H9 (cell line): Measurements from ENCODE around the gene PRKAR1A. TPM values are rescaled to one million over a fixed set of nuclear protein-coding genes. Genes with fewer than 3 reads are reported as not detected.

Source experiments
- DNase-seq: peaks from one replicate; pipeline ENCODE4 v3.0.0-alpha.2; 2017
- H2AFZ ChIP-seq: one replicate; pipeline ENCODE4 v1.6.1; 2013; ENCODE audit warnings: mild to moderate bottlenecking, low read length, control low read depth, moderate library complexity
- H2AK5ac ChIP-seq: 2 replicates; pipeline ENCODE4 v1.6.1; 2013; ENCODE audit warnings: low read length, control low read depth, mixed read lengths; ENCODE audit not compliant: insufficient read length
- H2BK120ac ChIP-seq: one replicate; pipeline ENCODE4 v1.6.1; 2013; ENCODE audit warnings: low read depth, mild to moderate bottlenecking, low read length, control low read depth, inconsistent platforms; ENCODE audit not compliant: poor library complexity, severe bottlenecking
- H2BK12ac ChIP-seq: 2 replicates; pipeline ENCODE4 v1.6.1; 2013; ENCODE audit warnings: low read length, control low read depth, mixed read lengths, low read depth; ENCODE audit not compliant: insufficient read length
- H2BK15ac ChIP-seq: 2 replicates; pipeline ENCODE4 v1.6.1; 2013; ENCODE audit warnings: low read depth, low read length, control low read depth
- H2BK20ac ChIP-seq: one replicate; pipeline ENCODE4 v1.6.1; 2013; ENCODE audit warnings: low read depth, mild to moderate bottlenecking, low read length, control low read depth, inconsistent platforms; ENCODE audit not compliant: poor library complexity, severe bottlenecking
- H2BK5ac ChIP-seq: 2 replicates; pipeline ENCODE4 v1.6.1; 2013; ENCODE audit warnings: low read length, control low read depth, mixed read lengths; ENCODE audit not compliant: insufficient read length
- H3K14ac ChIP-seq: 2 replicates; pipeline ENCODE4 v1.6.1; 2013; ENCODE audit warnings: low read length, control low read depth; ENCODE audit not compliant: insufficient read depth
- H3K18ac ChIP-seq: 2 replicates; pipeline ENCODE4 v1.6.1; 2013; ENCODE audit warnings: low read depth, mild to moderate bottlenecking, mixed read lengths, low read length, control low read depth; ENCODE audit not compliant: insufficient read length
- H3K23ac ChIP-seq: 2 replicates; pipeline ENCODE4 v1.6.1; 2013; ENCODE audit warnings: low read length, control low read depth, mixed read lengths, low read depth; ENCODE audit not compliant: insufficient read length
- H3K23me2 ChIP-seq: 2 replicates; pipeline ENCODE4 v1.6.1; 2013; ENCODE audit warnings: low read depth, mild to moderate bottlenecking, mixed read lengths, low read length, control low read depth; ENCODE audit not compliant: insufficient read length, poor library complexity, severe bottlenecking
- H3K27ac ChIP-seq: 2 replicates; pipeline ENCODE4 v1.5.1; 2013; ENCODE audit warnings: low read length, control low read depth, mixed read lengths, low read depth; ENCODE audit not compliant: insufficient read length
- H3K27me3 ChIP-seq: 2 replicates; pipeline ENCODE4 v1.6.1; 2013; ENCODE audit warnings: low read length, control low read depth, inconsistent platforms; ENCODE audit not compliant: insufficient read depth
- H3K4ac ChIP-seq: 2 replicates; pipeline ENCODE4 v1.6.1; 2013; ENCODE audit warnings: low read depth, mild to moderate bottlenecking, control low read depth, inconsistent platforms, low read length, moderate library complexity
- H3K4me1 ChIP-seq: 2 replicates; pipeline ENCODE4 v1.6.1; 2013; ENCODE audit warnings: low read length, control low read depth, inconsistent platforms; ENCODE audit not compliant: insufficient read depth
- H3K4me2 ChIP-seq: 2 replicates; pipeline ENCODE4 v1.6.1; 2013; ENCODE audit warnings: low read length, control low read depth, mixed read lengths; ENCODE audit not compliant: insufficient read length, insufficient read depth
- H3K56ac ChIP-seq: 2 replicates; pipeline ENCODE4 v1.6.1; 2013; ENCODE audit warnings: low read depth, mild to moderate bottlenecking, mixed read lengths, low read length, control low read depth; ENCODE audit not compliant: insufficient read length
- H3K79me1 ChIP-seq: 2 replicates; pipeline ENCODE4 v1.6.1; 2013; ENCODE audit warnings: low read depth, mild to moderate bottlenecking, moderate library complexity, low read length, control low read depth, inconsistent platforms; ENCODE audit not compliant: insufficient read depth, poor library complexity, severe bottlenecking
- H3K79me2 ChIP-seq: 2 replicates; pipeline ENCODE4 v1.6.1; 2013; ENCODE audit warnings: low read length, control low read depth, inconsistent platforms; ENCODE audit not compliant: insufficient read depth
- H3K9ac ChIP-seq: 2 replicates; pipeline ENCODE4 v1.6.1; 2013; ENCODE audit warnings: low read length, control low read depth, mixed read lengths; ENCODE audit not compliant: insufficient read length; ENCODE audit errors: extremely low read depth
- H3K9me3 ChIP-seq: one replicate; pipeline ENCODE4 v1.6.1; 2013; ENCODE audit warnings: low read depth, low read length, inconsistent platforms; ENCODE audit not compliant: control insufficient read depth
- H3T11ph ChIP-seq: one replicate; pipeline ENCODE4 v1.6.1; 2013; ENCODE audit warnings: mild to moderate bottlenecking, low read length, control low read depth, inconsistent platforms
- H4K20me1 ChIP-seq: one replicate; pipeline ENCODE4 v1.6.1; 2013; ENCODE audit not compliant: control insufficient read depth, insufficient read length, insufficient read depth
- H4K5ac ChIP-seq: 2 replicates; pipeline ENCODE4 v1.6.1; 2013; ENCODE audit warnings: low read depth, mild to moderate bottlenecking, mixed read lengths, low read length, control low read depth; ENCODE audit not compliant: insufficient read length
- H4K8ac ChIP-seq: replicated peaks from 2 replicates; pipeline ENCODE4 v1.6.1; 2013; ENCODE audit warnings: low read length, control low read depth, mixed read lengths, low read depth; ENCODE audit not compliant: insufficient read length
- H4K91ac ChIP-seq: 2 replicates; pipeline ENCODE4 v1.6.1; 2013; ENCODE audit warnings: low read depth, mild to moderate bottlenecking, moderate library complexity, mixed read lengths, low read length, control low read depth; ENCODE audit not compliant: insufficient read length
- H3K27ac Mint-ChIP-seq, 3 experiments: 2 replicates in 2 of 3; 3 replicates in 1 of 3; pipeline ENCODE4 v1.8.0; 2020 to 2021; ENCODE audit warnings: mixed read lengths in 3 of 3, mild to moderate bottlenecking in 1 of 3, moderate library complexity in 1 of 3
- H3K27me3 Mint-ChIP-seq: 2 replicates; pipeline ENCODE4 v1.8.0; 2021; ENCODE audit warnings: low read depth, mild to moderate bottlenecking, moderate library complexity, mixed read lengths
- H3K36me3 Mint-ChIP-seq, 3 experiments: 2 replicates in 2 of 3; 3 replicates in 1 of 3; pipeline ENCODE4 v1.8.0; 2020 to 2021; ENCODE audit warnings: low read depth in 3 of 3, mixed read lengths in 3 of 3; ENCODE audit not compliant: insufficient read depth in 1 of 3
- H3K4me1 Mint-ChIP-seq, 2 experiments: 2 replicates each; pipeline ENCODE4 v1.8.0; 2020; ENCODE audit warnings: mixed read lengths in 2 of 2
- H3K4me3 Mint-ChIP-seq, 2 experiments: 2 replicates in 1 of 2; 3 replicates in 1 of 2; pipeline ENCODE4 v1.8.0; 2020 to 2021; ENCODE audit warnings: mild to moderate bottlenecking in 2 of 2, mixed read lengths in 2 of 2, moderate library complexity in 1 of 2
- H3K9me3 Mint-ChIP-seq, 2 experiments: 2 replicates in 1 of 2; 3 replicates in 1 of 2; pipeline ENCODE4 v1.8.0; 2020; ENCODE audit warnings: mild to moderate bottlenecking in 2 of 2, mixed read lengths in 2 of 2, moderate library complexity in 1 of 2
- CTCF ChIP-seq: fragments of 200-600 bp; sonication (generic); conservative IDR thresholded peaks from 3 replicates; pipeline ENCODE4 v1.8.0; 2021; ENCODE audit warnings: antibody characterized with exemption, mild to moderate bottlenecking
- WGBS: extraction: QIAGEN DNeasy Blood & Tissue Kit; methylation state at CpG from one replicate; pipeline ENCODE4 v1.1.7; 2013; ENCODE audit warnings: missing lambda C conversion rate, low lambda C conversion rate, mixed read lengths; ENCODE audit not compliant: insufficient read length; ENCODE audit errors: extremely low coverage; 5-methylcytosine and 5-hydroxymethylcytosine counted together
- total RNA-seq: library from RNA; stranded (reverse); gene quantifications from 2 replicates; pipeline ENCODE4 v1.2.1, GENCODE V29; 2021

Gene PRKAR1A
- total RNA-seq, 1 experiment from 2014 or later, result 171 TPM

DNA sequence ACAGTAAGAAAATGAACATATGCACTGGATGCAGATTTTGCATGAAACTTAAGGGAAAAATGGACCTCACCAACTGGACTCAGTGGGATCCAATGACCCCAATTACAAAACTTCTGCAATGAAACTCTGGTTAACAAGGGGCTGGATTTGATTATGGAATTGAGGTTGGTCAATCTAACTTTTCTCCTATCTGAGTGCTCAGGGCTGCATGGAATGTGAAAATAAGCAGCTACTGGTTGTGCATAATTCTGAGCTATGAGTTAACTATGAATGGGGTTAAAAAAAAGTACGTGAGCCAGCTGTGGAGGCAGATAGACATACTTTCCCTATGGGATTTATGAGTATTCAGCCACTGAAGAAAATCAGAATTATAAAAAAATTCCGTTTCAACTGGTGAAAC lies 79.8 kb downstream of the PRKAR1A start:
- H3K36me3 Mint-ChIP-seq, result peaks cover 0 to 85% (median 68%) of the 10 kb centered on the region in 3 experiments; a peak in 5 of 7 replicates
- no peaks in the 10 kb centered on the region for H3K27me3 ChIP-seq
- peaks cover 7 to 16% of the 10 kb centered on the region in 2 experiments; a peak in 4 of 5 replicates for H3K9me3 Mint-ChIP-seq
- no peak overlapping the region for H4K8ac ChIP-seq
- H4K91ac ChIP-seq, result no peak overlapping the region
- H3K4ac ChIP-seq, result no peak overlapping the region
- no CpG with 5 or more reads among the region's 2 CpGs for WGBS
- H3K27ac ChIP-seq, result no peak overlapping the region
- peak overlapping the region in 1 of 2 experiments; percentile 38; a peak in 3 of 5 replicates for H3K4me3 Mint-ChIP-seq
- no peaks in the 10 kb centered on the region; the same call in 1 of the 2 replicates for H3K4me1 ChIP-seq
- H2BK15ac ChIP-seq, result no peak overlapping the region
- H2AK5ac ChIP-seq, result no peak overlapping the region
- no peaks in the 10 kb centered on the region for H3K79me1 ChIP-seq
- no peak overlapping the region for H4K5ac ChIP-seq
- TF ChIP-seq CTCF, result no peak
- 0 out of 7 replicates have a peak overlapping the region, but pooled peaks of 1 of the 3 experiments have one; percentile 76 for H3K27ac Mint-ChIP-seq
- no peak overlapping the region for H2BK5ac ChIP-seq
- H3K14ac ChIP-seq, result no peak overlapping the region
- no peak overlapping the region for H3K56ac ChIP-seq
- no peaks in the 10 kb centered on the region for H4K20me1 ChIP-seq
- no peak overlapping the region for H2AFZ ChIP-seq
- H3K4me2 ChIP-seq, result no peak overlapping the region
- no peak overlapping the region for H3K23ac ChIP-seq
- H2BK120ac ChIP-seq, result no peak overlapping the region
- H3K9ac ChIP-seq, result peak overlapping the region; percentile 13
- H3K9me3 ChIP-seq, result no peaks in the 10 kb centered on the region
- H2BK12ac ChIP-seq, result no peak overlapping the region
- no peaks in the 10 kb centered on the region; the same call in 1 of the 2 replicates for H3K27me3 Mint-ChIP-seq
- no peak for DNase-seq
- no peak overlapping the region for H2BK20ac ChIP-seq
- H3K4me1 Mint-ChIP-seq, result peaks cover 13 to 22% of the 10 kb centered on the region in 2 experiments
- H3T11ph ChIP-seq, result no peak overlapping the region
- no peaks in the 10 kb centered on the region for H3K79me2 ChIP-seq
- H3K23me2 ChIP-seq, result no peaks in the 10 kb centered on the region
- no peak overlapping the region for H3K18ac ChIP-seq
